PC-9 (cell line): ENCODE data around the gene ERMARD. TPM values are rescaled to one million over a fixed set of nuclear protein-coding genes. Genes with fewer than 3 reads are reported as not detected.

Experiments
- BruUV-seq: library from RNA; stranded (reverse); fragments of 400-500 nt; replicated peaks from 2 replicates; lab custom pipeline; 2021; lab: Mats Ljungman, UMichigan
- CTCF ChIA-PET: fragments of 300-600 bp; sonication (Branson Sonifier 250); formaldehyde crosslinking; loops from one replicate; lab custom pipeline; 2022; ENCODE audit warnings: antibody characterized with exemption; lab: Charles Lee
- POLR2A ChIA-PET: fragments of 300-600 bp; sonication (Branson Sonifier 250); formaldehyde crosslinking; loops from one replicate; lab custom pipeline; 2022; ENCODE audit warnings: antibody characterized with exemption; ENCODE audit not compliant: unreplicated experiment; lab: Charles Lee
- DNase-seq, 2 experiments: peaks; one replicate each; pipeline versions ENCODE4 v3.0.0 to v3.0.0-alpha.2; 2015 to 2022; ENCODE audit warnings: mixed read lengths in 1 of 2
- H2AFZ ChIP-seq: fragments of 200-600 bp; sonication (generic); 2 replicates; pipeline ENCODE4 v1.8.1; 2017; ENCODE audit warnings: antibody characterized with exemption
- H3F3A ChIP-seq: fragments of 200-600 bp; sonication (generic); 2 replicates; pipeline ENCODE4 v1.8.1; 2017; ENCODE audit warnings: antibody characterized with exemption, mild to moderate bottlenecking, low read depth; ENCODE audit not compliant: insufficient read depth
- H3K27ac ChIP-seq: fragments of 200-600 bp; sonication (generic); 2 replicates; pipeline ENCODE4 v1.6.1; 2016; ENCODE audit warnings: mixed run types
- H3K27me3 ChIP-seq: fragments of 200-600 bp; sonication (generic); 2 replicates; pipeline ENCODE4 v1.6.1; 2016; ENCODE audit warnings: low read depth, mixed run types; ENCODE audit not compliant: insufficient read depth
- H3K36me3 ChIP-seq: fragments of 200-600 bp; sonication (generic); 2 replicates; pipeline ENCODE4 v1.6.1; 2016; ENCODE audit warnings: low read depth, mixed run types
- H3K4me1 ChIP-seq: fragments of 200-600 bp; sonication (generic); replicated peaks from 2 replicates; pipeline ENCODE4 v1.6.1; 2016; ENCODE audit warnings: mixed run types; ENCODE audit not compliant: insufficient read depth
- H3K4me2 ChIP-seq: fragments of 200-600 bp; sonication (generic); 2 replicates; pipeline ENCODE4 v1.6.1; 2017; ENCODE audit warnings: mixed run types
- H3K4me3 ChIP-seq: fragments of 200-600 bp; sonication (generic); 2 replicates; pipeline ENCODE4 v1.6.1; 2016; ENCODE audit warnings: mixed run types
- H3K79me2 ChIP-seq: fragments of 200-600 bp; sonication (generic); 2 replicates; pipeline ENCODE4 v1.6.1; 2017; ENCODE audit warnings: low read depth, mixed run types
- H3K9me2 ChIP-seq: fragments of 200-600 bp; sonication (generic); 2 replicates; pipeline ENCODE4 v1.8.1; 2017; ENCODE audit warnings: mild to moderate bottlenecking; ENCODE audit not compliant: insufficient read depth
- H3K9me3 ChIP-seq: fragments of 200-600 bp; sonication (generic); 2 replicates; pipeline ENCODE4 v1.8.1; 2016; ENCODE audit warnings: low read depth; ENCODE audit not compliant: insufficient read depth
- H4K20me1 ChIP-seq: fragments of 200-600 bp; sonication (generic); 2 replicates; pipeline ENCODE4 v1.8.1; 2017; ENCODE audit not compliant: insufficient read depth
- CTCF ChIP-seq: fragments of 200-600 bp; sonication (generic); conservative IDR thresholded peaks from 2 replicates; pipeline ENCODE4 v1.6.1; 2017; ENCODE audit warnings: mixed run types, antibody characterized with exemption, mild to moderate bottlenecking, moderate library complexity
- EZH2 ChIP-seq: fragments of 200-600 bp; sonication (generic); IDR thresholded peaks from 2 replicates; pipeline ENCODE4 v1.8.0; 2017; ENCODE audit warnings: antibody characterized with exemption, low read depth
- intact Hi-C: fragments of 100-400 bp; cut with micrococcal nuclease; formaldehyde crosslinking; loops from one replicate; pipeline ENCODE4 v1.10.0; 2022; ENCODE audit not compliant: unreplicated experiment
- total RNA-seq: library from RNA; stranded (reverse); gene quantifications from 2 replicates; pipeline ENCODE4 v1.2.3, GENCODE V29; 2021

ERMARD gene
- total RNA-seq, 1 experiment from 2014 or later, result 19.3 TPM

DNA sequence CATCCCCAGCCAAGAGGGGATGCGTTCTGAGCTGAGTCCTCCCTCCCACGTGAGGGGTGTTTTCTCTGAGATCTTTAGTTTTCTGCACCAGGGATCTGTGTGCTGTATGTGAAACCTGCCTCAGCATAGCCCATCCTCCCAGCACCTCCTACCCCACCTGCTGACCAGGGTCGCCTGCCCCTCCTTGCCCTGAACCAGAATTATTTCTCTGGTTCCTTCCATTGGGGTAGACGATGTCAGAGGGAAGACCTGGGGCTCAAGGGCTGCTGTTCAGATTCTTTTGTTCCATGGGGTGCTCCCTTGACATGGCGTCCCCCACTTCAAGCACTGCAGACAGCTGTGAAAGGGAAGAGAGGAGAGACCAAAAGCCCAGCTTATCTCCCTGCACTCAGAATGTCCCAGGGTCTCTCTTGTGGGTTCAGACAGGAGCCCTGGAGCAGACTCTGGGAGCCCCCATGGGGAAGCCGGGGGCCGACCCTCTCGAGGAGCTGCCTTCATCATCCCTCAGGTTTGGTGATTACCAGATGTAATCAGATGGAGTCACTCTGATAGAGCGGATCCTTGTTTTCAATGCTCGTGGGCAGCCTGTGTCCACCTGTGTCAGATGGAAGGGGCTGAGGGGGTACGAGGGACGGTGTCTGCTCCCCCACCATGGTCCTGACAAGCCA lies 74.3 kb downstream of the ERMARD start:
- H3K27me3 ChIP-seq, result peaks cover 93% of the 10 kb centered on the region
- no peak for DNase-seq
- H3K4me3 ChIP-seq, result no peak overlapping the region
- ChIA-PET POLR2A (no interaction called here), CTCF (no interaction called here)
- H3F3A ChIP-seq, result no peaks in the 10 kb centered on the region
- H3K27ac ChIP-seq, result no peak overlapping the region
- H3K36me3 ChIP-seq, result no peaks in the 10 kb centered on the region
- H2AFZ ChIP-seq, result no peak overlapping the region
- BruUV-seq, result no TSS peak
- no peaks in the 10 kb centered on the region for H3K4me1 ChIP-seq
- no peaks in the 10 kb centered on the region for H3K9me3 ChIP-seq
- intact Hi-C loops, result no loop called here
- H4K20me1 ChIP-seq, result no peaks in the 10 kb centered on the region
- no peak overlapping the region for H3K4me2 ChIP-seq
- no peaks in the 10 kb centered on the region for H3K79me2 ChIP-seq
- no peaks in the 10 kb centered on the region for H3K9me2 ChIP-seq
- TF ChIP-seq CTCF (no peak), EZH2 (no peak)

- Histone ChIP-seq H3K36me3 (no peaks in the 10 kb centered on the region), H3K4me2 (no peak overlapping the region), H3K9me2 (no peaks in the 10 kb centered on the region), H3K9me3 (no peaks in the 10 kb centered on the region), H3F3A (no peaks in the 10 kb centered on the region), H3K27me3 (peaks cover 93% of the 10 kb centered on the region), H3K4me3 (no peak overlapping the region), H3K4me1 (no peaks in the 10 kb centered on the region), H3K27ac (no peak overlapping the region), H4K20me1 (no peaks in the 10 kb centered on the region), H2AFZ (no peak overlapping the region), H3K79me2 (no peaks in the 10 kb centered on the region)
- BruUV-seq, result no TSS peak
- ChIA-PET CTCF (no interaction called here), POLR2A (no interaction called here)
- no peak for DNase-seq
- intact Hi-C loops, result no loop called here
- TF ChIP-seq EZH2 (no peak), CTCF (no peak)
Observed at GRCh38 chr6:169826697-169827096, 75.3 kb downstream of the ERMARD start.

DNA sequence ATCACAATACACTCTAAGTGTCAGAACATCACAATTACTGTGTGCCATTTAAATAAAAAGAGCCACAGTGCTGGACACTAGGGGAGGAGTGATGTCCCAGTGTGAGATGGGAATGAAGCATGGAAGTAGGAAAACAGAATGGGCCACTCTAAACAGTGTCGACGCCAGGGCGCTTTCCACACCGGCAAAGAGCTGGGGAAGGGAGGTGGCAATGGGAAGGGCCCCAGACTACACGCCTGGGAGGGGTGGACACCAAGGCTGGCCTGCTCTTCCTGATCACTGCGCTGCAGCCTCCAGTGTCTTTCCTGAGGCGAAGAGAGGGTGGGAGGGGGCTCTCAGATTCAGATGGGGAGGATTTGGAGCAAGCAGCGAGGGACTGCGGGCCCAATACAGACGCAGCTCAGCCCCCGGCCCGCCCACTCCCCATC lies 75.9 kb downstream of the ERMARD start:
- Histone ChIP-seq H3K36me3 (no peaks in the 10 kb centered on the region), H3K4me3 (no peak overlapping the region), H3K9me3 (no peaks in the 10 kb centered on the region), H3K4me2 (no peak overlapping the region), H3F3A (no peaks in the 10 kb centered on the region), H3K27ac (no peak overlapping the region), H2AFZ (no peak overlapping the region), H3K9me2 (no peaks in the 10 kb centered on the region), H3K27me3 (peaks cover 94% of the 10 kb centered on the region), H3K4me1 (no peaks in the 10 kb centered on the region), H4K20me1 (no peaks in the 10 kb centered on the region), H3K79me2 (no peaks in the 10 kb centered on the region)
- no TSS peak for BruUV-seq
- CTCF ChIA-PET, result no interaction called here
- intact Hi-C loops, result no loop called here
- no peak for DNase-seq
- POLR2A ChIA-PET, result no interaction called here
- TF ChIP-seq EZH2 (no peak), CTCF (no peak)
